ENCODE results near the gene TNFSF11.

DNA sequence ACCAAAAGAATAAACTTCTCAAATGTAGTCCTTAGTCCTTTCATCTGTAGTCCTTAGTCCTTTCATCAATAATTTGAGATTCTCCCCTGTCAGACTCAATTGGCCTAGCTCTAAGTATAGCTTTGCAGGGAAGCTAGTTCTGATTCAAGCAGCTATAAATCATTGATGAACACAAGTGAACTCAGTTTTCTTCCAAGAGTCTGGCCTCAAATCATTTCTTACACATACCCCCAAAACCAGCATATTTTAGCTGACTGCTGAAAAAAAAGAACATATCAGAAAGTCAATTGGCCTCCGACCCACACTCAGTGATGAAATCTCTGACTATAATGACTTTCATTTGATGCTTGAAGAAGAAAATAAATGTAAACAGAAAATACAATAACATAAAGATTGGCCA lies 64.9 kb downstream of the TNFSF11 start:
- TF ChIP-seq, protein P1, sequence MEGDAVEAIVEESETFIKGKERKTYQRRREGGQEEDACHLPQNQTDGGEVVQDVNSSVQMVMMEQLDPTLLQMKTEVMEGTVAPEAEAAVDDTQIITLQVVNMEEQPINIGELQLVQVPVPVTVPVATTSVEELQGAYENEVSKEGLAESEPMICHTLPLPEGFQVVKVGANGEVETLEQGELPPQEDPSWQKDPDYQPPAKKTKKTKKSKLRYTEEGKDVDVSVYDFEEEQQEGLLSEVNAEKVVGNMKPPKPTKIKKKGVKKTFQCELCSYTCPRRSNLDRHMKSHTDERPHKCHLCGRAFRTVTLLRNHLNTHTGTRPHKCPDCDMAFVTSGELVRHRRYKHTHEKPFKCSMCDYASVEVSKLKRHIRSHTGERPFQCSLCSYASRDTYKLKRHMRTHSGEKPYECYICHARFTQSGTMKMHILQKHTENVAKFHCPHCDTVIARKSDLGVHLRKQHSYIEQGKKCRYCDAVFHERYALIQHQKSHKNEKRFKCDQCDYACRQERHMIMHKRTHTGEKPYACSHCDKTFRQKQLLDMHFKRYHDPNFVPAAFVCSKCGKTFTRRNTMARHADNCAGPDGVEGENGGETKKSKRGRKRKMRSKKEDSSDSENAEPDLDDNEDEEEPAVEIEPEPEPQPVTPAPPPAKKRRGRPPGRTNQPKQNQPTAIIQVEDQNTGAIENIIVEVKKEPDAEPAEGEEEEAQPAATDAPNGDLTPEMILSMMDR (IDR thresholded peaks at IDR 0.05), result no peak
- TF ChIP-seq POLR2A (IDR thresholded peaks at IDR 0.05), result no peak

Data from body of pancreas (tissue), 4 donors.